Inferior parietal cortex (tissue), 1 donor: ENCODE measurements around the gene FKBP9.
"Not testable (repeated sequence)": the region's sequence is repeated elsewhere in the genome, so short reads cannot be mapped to it uniquely, and the experiment has no call there.

ENCODE experiments used
- DNase-seq: peaks from one replicate; pipeline ENCODE4 v3.0.0-alpha.2; 2016; ENCODE audit errors: extremely low spot score

The FKBP9 gene

DNA sequence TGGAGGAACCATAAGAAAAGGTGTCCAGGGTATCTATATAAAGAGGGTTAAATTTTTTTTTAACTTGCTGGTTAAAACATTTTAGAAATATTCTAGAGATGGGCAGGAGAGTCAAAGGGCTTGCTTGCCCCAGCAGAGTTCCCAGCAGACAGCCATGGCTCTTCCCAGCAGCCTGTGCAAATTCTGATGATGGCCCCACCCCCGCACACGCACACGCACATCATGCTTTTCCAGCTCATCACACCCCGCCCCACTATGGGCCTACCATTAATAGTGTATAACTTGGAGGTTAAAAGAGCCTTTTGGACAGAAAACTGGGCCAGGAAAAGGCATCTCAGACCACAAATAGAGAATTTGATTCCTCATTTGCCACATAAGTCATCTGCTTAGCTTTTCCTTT lies 48.5 kb downstream of the FKBP9 start:
- not testable (repeated sequence) for DNase-seq

DNA sequence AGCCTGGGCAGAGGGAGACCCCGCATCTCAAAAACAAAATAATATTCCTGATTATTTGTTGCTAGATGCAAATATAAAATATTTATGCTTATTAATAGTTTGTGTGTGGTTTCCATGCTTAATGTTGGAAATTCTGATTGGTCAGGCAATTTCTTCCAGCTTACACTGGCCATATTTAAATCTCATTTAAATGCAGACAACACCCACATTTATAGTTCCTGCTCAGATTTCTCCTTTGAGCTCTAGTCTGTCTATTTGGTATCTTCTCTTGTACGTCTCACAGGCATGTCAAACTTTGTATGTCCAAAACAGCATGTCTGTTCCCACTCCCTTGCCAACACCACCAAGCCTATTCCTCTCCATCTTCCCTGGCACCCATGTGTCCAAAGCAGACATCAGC lies 52.5 kb downstream of the FKBP9 start:
- no peak for DNase-seq

DNA sequence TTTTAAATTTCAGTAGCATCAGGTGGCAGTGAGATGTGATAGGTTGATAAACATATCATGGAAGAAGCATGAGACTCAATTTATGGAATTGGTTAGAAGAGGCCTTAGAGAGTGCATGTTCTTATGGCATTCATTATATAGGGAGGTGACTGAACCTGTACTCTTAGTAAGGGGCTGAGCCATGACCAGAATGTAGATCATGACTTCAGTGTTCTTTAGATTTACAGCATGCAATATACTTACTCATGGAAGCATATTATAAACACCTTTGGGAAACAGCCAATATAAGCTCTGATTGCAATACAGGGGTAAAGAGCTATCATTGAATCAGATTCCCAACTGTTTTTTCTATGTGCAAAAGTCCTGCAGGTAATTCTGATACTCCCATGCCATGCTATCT lies 55.1 kb downstream of the FKBP9 start:
- no peak for DNase-seq

DNA sequence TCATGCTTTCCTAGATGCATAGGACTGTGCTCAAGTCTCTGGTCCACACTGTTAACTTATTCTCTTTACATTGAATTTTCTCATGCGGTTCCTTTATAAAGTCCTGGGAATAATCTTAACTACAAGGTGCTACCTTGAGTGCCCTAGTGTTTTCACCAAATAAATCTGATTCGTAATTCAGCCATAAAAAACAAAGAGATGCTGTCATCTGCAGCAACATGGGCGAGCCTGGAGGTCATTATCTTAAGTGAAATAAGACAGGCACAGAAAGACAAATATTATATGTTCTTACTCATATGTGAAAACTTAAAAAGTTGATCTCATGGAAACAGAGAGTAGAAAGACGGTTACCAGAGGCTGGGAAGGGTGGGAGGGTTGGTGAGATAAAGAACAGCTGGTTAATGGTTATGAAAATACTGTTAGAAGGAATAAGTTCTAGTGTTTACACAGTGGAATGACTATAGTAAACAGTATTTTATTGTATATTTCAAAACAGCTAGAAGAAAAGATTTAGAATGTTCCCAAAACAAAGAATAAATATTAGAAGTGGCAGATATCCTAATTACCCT lies 67.0 kb downstream of the FKBP9 start:
- no peak for DNase-seq

DNA sequence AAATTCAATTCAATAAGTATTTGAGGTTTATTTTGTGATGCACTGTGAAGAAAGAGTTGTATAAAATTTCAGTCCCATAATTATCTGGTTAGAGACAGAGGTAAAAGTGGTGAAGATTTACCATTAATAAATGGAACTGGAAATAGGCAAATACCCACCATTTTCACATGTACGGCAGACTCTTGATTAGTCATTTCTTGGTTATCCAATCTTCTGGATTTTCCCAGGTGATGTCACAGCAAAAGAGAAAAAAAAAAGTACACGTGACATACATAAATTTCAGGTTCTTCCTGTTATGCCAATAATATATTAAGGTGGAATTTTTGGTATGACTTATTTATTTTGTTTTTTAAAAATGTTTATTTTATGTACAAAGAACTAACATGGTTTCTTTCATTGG lies 78.5 kb downstream of the FKBP9 start:
- no peak for DNase-seq

DNA sequence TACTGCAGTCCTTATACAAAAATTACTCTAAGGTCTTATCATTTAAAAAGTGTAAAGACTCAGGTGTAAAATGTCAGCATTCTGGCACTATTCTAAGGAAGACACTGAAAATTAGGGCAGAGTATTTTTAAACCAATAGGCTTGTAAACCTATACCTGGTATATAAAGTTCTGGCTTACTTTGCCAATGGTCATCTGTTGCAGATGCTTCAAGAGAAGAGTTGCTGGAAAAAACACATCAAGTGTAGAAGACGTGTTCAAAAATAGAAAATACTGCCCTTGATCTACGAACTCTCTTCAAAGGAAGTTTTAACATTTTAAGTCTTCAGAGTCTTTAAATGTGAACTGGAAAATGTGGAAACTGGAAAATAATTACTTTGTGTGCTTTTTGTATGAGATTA lies 81.4 kb downstream of the FKBP9 start:
- no peak for DNase-seq

DNA sequence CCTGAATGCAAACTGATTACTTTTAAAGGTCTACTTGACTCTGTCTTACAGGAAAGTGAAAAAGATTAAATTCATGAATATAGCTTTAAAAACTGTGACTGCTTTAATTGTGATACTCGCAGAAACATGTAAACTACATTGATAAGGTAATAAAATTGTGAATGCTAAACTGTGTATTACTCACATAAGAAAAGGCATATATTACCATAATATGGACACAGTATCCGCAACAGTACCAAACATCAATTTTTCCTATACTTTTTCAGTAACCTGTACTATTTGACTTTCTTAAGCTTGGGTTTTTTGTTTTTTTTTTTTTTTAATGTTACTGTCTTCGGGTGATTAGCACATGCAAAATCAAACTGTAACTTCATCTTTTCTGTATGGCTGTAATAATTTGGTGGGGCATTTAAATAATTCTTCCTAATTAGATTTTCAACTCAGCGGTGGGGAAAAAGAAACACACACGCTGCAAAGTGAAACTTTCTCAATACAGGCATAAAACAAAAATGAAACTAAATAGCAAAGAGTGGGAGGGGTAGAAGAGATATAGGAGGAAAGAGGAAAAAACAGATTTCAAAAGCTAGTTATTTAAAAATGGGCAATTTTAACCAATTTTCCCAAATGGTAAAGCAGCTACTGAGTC lies 82.1 kb downstream of the FKBP9 start:
- no peak for DNase-seq

DNA sequence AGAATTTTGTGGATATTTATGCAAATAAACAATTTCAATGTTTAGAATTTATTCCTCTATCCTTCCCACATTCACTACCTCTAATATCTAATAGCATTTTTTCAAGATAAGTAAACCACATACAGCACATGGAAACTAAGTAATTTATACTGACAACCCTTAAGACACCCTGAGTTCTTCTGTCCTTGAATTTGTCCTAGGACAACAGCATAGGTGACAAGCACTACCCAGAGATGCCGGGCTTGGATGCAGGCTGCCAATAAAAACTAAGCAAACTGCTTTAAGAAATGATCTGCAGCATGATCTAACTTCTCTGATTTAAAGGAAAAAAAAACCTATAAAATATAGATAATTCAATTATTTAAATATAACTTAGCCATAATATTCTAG lies 82.7 kb downstream of the FKBP9 start:
- DNase-seq: no peak

DNA sequence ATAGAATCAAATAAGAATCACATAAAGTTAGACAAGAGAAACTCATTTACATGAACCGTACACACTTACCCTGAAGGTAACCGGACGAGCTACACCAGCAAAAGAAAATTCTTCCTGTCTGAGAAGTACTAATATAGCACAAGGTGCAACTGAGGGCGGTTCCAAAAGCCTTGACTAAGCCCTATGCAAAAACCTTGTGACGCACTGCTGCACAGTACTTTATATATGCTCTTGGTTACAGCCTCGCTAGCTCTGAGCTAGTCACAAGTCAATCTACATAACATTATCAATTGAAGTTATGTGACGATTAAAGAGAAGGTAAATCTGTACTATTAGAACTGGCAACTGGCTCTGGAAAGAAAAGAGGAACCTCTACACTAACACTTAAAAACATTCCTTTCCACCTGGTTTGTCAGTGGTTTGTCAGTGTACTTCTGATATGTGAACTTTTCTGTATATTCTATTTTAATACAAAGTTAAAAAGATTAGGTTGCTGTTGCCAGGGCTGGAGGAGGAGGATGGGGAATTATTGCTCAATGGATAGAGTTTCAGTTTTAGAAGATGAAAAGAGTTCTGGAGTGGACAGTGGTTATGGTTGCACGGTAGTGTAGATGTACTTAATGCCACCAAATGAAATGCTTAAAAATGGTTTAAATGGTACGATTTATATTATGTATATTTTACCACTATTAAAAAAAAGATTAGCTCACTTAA lies 83.7 kb downstream of the FKBP9 start:
- DNase-seq: no peak

DNA sequence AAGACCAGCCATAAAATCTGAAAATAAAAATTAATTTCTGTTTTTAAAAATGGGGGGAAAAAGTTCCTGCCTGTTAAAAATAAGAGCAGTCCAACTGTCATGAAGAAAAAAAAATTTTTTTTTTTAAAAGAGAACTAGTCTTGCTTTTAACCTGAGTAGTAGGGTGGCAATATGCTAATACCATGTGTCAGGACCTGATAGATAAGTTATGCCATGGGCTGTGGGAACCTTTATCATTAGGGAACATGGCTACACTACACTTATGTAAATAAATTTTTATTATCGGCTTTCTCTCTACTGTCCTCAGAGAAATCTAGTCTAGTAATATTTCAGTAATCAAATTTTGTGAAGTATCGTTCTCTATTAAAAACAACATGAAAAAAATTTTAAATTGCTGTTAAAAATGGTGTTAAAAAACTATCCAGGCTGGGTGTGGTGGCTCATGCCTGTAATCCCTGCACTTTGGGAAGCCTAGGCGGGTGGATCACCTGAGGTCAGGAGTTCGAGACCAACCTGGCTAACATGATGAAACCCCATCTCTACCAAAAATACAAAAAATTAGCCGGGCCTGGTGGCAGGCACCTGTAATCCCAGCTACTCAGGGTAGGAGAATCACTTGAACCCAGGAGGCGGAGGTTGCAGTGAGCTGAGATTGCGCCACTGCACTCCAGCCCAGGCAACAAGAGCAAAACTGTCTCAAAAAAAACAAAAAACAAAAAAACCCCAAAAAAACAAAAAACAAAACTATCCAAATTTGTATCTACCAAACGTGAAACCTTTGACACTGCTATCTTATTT lies 84.6 kb downstream of the FKBP9 start:
- no peak for DNase-seq

DNA sequence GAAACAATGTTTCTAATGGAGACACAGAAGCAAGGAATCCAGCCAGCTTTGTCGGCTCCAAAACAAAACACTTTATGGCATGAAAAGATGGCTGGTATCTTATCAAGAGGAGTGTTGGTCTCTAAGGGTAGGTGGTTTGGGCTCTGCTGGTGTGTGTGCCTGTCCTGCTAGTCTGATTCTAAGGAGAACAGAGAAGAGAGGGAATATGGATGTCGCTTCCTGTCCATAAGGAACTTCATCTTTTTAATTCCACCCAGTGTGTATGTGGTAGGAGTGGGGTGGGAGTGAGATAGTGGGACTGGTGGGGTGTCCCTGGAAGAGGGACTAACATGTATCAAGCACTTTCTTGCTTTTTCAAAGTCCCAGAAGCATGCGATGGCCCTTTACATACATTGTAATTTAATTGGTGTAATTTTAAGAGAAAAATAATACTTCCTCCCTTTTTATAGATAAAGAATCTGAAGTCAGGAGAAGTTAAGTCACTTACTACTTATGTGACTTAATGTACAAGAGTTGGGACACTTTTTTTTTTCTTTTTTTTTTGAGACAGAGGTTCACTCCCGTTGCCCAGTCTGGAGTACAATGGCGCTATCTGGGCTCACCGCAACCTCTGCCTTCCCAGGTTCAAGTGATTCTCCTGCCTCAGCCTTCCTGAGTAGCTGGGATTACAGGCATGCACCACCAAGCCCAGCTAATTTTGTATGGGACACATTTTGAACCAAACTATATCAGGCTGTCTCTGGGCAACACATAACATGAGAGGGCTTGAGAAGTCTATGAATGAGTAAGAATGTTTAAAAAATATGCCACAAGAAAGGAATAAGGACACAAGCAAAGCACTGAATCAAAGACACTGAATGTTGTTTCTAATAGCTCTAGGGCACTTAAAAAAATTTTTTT lies 86.5 kb downstream of the FKBP9 start:
- DNase-seq: no peak

DNA sequence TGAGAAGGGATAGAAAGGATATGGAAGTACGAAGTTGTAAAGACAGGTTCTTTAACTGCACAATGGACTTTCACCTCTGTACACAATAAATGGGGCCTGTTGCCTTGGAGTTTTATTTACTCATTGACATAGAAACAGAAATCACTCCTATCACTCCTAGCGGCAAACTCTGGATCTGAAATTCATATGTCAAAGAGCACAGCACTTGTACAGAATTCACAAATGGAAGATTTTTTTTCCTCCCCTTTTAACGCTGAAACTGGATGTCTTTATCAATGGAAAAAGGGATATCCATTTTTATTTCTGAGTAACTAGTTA lies 87.1 kb downstream of the FKBP9 start:
- no peak for DNase-seq

DNA sequence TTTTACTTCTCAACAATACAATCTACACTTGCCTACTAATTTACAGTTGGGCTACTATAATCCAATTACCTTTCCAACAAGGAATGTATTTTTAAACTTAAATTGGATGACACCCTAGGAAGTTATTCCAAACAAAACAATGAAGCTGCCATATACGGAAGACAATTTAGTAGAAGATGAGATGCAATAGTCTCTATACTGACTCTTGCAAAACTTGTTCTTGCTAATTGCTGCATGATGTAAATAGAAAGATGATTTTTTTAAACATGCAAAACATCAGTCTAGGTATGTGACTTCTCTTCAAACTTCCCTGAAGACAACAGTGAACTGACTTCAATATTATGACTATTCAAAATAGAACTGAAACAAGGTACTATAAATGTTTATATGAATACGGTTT lies 87.7 kb downstream of the FKBP9 start:
- no peak for DNase-seq

DNA sequence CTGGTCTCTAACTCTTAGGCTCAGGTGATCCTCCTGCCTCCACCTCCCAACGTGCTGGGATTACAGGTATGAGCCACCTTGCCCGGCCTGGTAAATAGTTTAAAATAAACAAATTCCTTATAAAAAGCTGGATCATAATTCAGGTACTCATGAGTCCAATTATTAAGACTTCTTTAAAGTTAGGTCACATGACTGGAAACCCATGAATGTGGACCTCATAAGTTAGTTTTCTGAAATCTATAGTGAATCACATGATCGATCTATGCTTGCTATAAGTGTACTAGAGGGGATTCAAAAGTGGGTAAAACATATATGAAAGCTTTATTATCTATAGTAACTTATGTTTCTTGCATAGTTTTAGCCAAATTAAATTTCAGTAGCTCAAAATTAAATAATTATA lies 91.0 kb downstream of the FKBP9 start:
- no peak for DNase-seq

DNA sequence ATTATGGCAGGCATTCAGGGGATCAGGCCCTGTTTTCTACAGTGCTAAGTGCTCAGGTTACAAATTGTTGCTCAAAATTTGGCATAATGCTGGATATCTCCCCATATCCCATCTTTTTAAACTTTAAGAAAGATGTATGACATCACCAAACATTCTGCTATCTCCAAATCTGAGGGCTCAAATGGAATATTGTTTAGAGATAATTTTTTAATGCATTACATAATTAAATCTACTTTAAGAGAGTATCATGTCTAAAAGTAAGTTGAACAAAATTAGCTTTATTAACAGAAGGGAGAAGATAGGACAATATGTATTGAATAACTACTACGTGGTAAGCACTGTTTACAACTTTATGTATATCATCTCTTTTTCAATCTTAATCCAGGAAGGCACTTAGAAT lies 91.5 kb downstream of the FKBP9 start:
- no peak for DNase-seq

DNA sequence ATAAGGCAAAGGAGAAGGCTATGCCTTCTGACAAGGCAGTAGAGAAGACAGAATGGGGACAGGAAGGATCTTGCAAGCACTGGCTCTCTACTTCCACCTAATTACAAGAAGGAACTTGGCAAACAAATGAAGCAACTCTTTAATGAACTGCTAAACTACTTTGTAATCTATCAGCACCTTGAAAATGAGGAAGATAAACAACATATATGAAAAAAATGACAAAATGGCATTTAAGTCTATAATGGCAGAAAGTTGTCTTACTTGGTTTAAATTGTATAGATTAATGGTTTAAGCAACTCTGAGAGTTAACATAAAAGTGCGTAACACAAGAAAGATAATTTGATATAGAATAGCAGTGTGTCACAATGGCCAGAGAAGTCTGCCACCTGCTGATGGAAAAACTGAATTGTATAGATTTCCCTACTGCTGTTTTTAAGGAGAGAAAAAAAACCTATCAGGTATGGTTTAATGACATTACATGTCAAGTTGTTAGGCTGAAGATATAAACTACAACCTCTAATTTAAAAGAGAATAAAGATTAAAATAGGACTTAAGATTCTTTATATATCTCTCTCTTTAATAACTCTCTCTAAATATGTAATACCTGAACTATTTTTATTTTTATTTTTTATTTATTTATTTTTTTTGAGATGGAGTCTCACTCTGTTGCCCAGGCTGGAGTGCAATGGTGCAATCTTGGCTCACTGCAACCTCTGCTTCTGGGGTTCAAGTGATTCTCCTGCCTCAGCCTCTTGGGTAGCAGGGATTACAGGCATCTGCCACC lies 93.5 kb downstream of the FKBP9 start:
- peak; percentile 70 for DNase-seq

DNA sequence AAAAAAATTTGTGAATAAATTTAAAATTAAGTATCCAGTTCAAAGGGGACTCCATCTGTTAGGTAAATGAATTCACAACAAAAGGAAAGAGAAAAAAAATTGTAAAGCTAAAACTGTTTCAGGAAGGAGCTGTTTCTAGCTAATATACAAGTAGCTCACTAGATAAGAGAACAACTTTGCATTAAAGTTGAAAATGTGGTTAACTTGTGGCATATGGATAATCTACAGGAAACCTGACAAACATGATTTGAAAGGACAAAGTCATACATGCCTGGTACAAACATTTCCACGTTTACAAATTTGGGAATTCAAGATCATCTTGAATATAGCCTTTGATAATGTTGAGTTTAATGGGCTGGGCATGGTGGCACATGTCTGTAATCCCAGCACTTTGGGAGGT lies 96.5 kb downstream of the FKBP9 start:
- no peak for DNase-seq

DNA sequence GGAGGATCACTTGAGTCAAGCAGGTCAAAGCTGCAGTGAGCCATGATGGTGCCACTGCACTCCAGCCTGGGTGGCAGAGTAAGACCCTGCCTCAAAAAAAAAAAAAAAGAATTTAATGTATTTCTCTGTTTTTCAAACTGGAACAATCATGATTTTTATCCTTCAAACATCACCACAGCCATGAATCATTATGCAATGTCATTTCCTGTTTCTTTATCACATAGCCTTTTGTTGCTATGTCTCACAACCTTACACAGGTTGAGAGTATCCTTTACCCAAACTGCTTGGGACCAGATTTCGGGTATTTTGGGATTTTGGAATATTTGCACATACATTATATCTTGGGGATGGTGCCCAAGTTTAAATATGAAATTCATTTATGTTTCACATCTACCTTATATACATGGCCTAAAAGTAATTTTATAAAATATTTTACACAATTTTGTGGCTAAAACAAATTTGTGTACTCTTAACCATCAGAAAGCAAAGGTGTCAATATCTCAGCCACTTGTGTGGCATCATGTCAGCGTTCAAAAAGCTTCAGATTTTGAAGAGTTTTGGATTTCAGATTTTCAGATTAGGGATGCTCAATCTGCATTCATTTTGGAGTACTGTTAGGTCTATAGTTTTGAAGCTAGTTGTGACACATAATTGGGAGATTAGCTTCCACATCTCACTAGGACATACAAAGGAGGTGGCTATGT lies 97.2 kb downstream of the FKBP9 start:
- DNase-seq: no peak

DNA sequence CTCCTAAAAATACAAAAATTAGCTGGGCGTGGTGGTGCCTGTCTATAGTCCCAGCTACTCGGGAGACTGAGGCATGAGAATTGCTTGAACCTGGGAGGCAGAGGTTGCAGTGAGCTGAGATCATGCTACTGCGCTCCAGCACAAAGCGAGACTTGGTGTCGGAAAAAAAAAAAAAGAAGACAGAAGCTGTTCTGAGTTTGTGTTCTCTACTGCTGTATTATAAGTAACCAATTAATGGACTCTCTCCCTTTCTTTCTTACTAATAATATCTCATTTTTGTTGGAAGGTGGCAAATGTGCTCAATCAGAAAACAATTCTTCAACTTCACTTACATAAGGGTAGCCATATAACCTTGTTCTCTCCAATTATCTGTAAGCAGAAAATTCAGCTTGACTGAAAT lies 97.9 kb downstream of the FKBP9 start:
- DNase-seq: no peak
